Skeletal muscle satellite cell (primary cell): ENCODE measurements around the gene IMMP2L.
"Not testable (repeated sequence)": the region's sequence is repeated elsewhere in the genome, so short reads cannot be mapped to it uniquely, and the experiment has no call there.

ENCODE experiments used
- H3K27me3 ChIP-seq: 2 replicates; pipeline ENCODE4 v1.7.0; 2013; ENCODE audit warnings: low read length; ENCODE audit not compliant: control insufficient read depth, insufficient read depth
- H3K36me3 ChIP-seq: 2 replicates; pipeline ENCODE4 v1.7.0; 2013; ENCODE audit warnings: mild to moderate bottlenecking, control low read depth, low read length; ENCODE audit not compliant: insufficient read depth
- H3K4me1 ChIP-seq: 2 replicates; pipeline ENCODE4 v1.7.0; 2013; ENCODE audit warnings: low read length; ENCODE audit not compliant: control insufficient read depth, insufficient read depth
- H3K4me2 ChIP-seq: 2 replicates; pipeline ENCODE4 v1.7.0; 2013; ENCODE audit warnings: mild to moderate bottlenecking, low read length
- H3K4me3 ChIP-seq: 2 replicates; pipeline ENCODE4 v1.7.0; 2013; ENCODE audit warnings: low read length
- H3K9ac ChIP-seq: 2 replicates; pipeline ENCODE4 v1.7.0; 2013; ENCODE audit warnings: mild to moderate bottlenecking, low read depth, low read length, moderate library complexity
- H3K9me3 ChIP-seq: replicated peaks from 2 replicates; pipeline ENCODE4 v1.7.0; 2013; ENCODE audit warnings: mild to moderate bottlenecking, control low read depth, low read length

IMMP2L gene

DNA sequence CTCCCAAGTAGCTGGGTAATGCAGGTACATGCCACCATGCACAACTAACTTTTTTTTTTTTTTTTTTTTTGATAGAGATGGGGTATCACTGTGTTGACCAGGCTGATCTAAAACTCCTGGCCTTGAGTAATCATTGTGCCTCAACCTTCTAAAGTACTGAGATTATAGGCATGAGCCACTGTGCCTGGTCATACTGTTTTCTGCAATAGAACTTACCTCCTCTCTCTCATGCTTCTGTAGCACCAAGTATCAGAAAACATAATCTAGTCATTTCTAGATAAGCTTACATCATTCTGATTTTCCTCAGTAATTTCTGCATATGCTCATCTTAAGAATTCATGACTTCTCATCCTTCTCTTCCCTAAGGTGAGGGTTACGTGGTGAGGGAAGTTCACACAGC is 210.0 kb downstream of the IMMP2L start:
- Histone ChIP-seq H3K9ac (no peak overlapping the region), H3K4me3 (no peak overlapping the region), H3K27me3 (no peaks in the 10 kb centered on the region), H3K4me2 (no peak overlapping the region), H3K36me3 (no peaks in the 10 kb centered on the region), H3K4me1 (peaks cover 2% of the 10 kb centered on the region), H3K9me3 (no peaks in the 10 kb centered on the region)

DNA sequence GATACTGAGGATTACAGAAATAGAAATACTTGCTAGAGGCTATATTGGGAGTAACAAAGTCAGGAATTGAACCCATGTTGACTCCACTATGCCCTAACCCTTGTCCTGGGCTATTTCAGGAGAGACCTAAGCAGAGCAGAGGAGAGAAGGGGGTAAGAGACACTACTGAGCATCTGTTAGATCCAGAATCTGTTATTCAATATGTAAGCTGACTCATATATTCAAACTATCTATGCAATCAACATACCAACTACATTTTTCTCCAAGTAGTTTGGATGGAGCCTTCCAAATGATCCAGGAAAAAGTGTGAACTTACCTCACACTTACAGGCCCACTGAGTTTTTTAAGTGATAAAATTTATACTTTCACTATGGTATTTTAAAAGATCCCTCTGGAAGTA is 216.1 kb downstream of the IMMP2L start:
- Histone ChIP-seq H3K4me3 (no peak overlapping the region), H3K36me3 (no peaks in the 10 kb centered on the region), H3K9me3 (no peaks in the 10 kb centered on the region), H3K4me1 (no peaks in the 10 kb centered on the region), H3K27me3 (no peaks in the 10 kb centered on the region), H3K9ac (no peak overlapping the region), H3K4me2 (no peak overlapping the region)

DNA sequence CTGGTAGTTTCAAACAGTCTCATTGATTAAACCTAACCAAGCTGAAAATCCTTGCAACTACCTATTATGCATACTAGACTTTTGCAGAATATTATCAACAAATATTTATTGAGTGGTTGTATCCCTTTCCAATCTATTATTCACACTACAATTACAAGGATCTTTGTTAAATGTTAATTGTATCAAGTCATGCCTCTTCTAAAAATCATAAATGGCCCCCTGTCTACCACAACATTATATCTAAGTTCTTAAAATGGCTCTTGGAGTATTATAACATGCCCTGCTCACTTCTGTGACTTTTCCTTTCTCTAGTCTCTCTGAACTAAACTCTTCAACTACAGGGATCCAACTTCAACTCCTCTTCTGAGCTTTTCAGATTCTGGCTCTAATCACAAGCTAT is 219.3 kb downstream of the IMMP2L start:
- H3K4me1 ChIP-seq: no peaks in the 10 kb centered on the region
- no peaks in the 10 kb centered on the region for H3K36me3 ChIP-seq
- no peak overlapping the region for H3K4me2 ChIP-seq
- no peak overlapping the region for H3K4me3 ChIP-seq
- no peaks in the 10 kb centered on the region for H3K9me3 ChIP-seq
- no peak overlapping the region for H3K9ac ChIP-seq
- H3K27me3 ChIP-seq: no peaks in the 10 kb centered on the region

DNA sequence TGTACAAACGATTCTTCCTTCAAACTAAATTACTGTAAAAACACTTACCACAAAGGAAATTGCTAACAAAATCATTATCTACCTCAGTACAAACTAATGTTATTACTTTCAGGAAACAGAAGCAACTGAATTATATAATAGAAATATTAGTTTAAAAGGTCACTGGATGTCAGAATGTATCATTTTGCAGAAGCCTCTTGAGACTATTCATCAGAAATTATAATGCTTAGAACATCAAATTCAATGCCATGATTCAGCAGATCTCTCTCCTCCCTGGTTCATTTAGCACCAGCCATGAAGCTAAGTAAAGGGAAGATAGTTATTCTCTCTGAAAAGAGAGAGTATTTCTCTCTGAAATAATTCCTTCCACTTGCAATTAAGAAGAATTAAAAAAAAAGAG is 223.3 kb downstream of the IMMP2L start:
- Histone ChIP-seq H3K27me3 (no peaks in the 10 kb centered on the region), H3K4me1 (no peaks in the 10 kb centered on the region), H3K4me3 (no peak overlapping the region), H3K36me3 (no peaks in the 10 kb centered on the region), H3K9ac (no peak overlapping the region), H3K4me2 (no peak overlapping the region), H3K9me3 (no peaks in the 10 kb centered on the region)

DNA sequence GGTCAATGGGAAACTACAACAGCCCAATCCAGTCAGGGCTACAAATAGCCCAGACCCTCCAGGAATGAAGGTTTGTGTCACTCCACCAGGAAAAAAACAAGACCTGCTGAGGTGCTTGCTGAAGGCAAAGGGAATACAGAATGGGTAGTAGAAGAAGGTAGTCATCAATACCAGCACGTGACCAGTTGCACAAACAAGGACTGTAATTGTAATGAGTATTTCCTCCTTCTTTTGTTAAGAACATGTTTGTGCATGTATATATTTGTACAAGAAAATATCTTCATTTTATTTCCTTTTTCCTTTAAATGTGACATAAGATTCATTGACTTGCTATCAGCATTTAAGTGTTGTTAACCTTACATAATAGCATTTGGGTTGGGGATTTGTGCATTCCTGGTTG is 229.3 kb downstream of the IMMP2L start:
- Histone ChIP-seq H3K4me1 (no peaks in the 10 kb centered on the region), H3K4me3 (no peak overlapping the region), H3K4me2 (no peak overlapping the region), H3K9ac (no peak overlapping the region), H3K9me3 (no peaks in the 10 kb centered on the region), H3K36me3 (no peaks in the 10 kb centered on the region), H3K27me3 (no peaks in the 10 kb centered on the region)

DNA sequence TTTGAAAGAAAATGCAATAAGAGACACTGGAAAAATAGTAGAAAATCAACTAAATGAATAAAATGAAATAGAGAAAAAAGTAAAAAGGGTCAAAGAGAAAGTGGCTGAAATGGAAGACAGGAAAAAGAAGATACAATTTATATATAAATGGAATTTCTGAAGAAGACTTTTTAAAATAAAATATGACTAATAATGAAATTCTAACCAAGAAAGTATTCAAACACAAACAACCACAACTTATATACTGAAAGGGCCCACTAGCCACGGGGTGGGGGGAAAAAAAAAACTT is 232.1 kb downstream of the IMMP2L start:
- H3K4me2 ChIP-seq: no peak overlapping the region
- H3K36me3 ChIP-seq: no peaks in the 10 kb centered on the region
- no peaks in the 10 kb centered on the region for H3K9me3 ChIP-seq
- no peak overlapping the region for H3K4me3 ChIP-seq
- no peaks in the 10 kb centered on the region for H3K4me1 ChIP-seq
- no peaks in the 10 kb centered on the region for H3K27me3 ChIP-seq
- no peak overlapping the region for H3K9ac ChIP-seq

DNA sequence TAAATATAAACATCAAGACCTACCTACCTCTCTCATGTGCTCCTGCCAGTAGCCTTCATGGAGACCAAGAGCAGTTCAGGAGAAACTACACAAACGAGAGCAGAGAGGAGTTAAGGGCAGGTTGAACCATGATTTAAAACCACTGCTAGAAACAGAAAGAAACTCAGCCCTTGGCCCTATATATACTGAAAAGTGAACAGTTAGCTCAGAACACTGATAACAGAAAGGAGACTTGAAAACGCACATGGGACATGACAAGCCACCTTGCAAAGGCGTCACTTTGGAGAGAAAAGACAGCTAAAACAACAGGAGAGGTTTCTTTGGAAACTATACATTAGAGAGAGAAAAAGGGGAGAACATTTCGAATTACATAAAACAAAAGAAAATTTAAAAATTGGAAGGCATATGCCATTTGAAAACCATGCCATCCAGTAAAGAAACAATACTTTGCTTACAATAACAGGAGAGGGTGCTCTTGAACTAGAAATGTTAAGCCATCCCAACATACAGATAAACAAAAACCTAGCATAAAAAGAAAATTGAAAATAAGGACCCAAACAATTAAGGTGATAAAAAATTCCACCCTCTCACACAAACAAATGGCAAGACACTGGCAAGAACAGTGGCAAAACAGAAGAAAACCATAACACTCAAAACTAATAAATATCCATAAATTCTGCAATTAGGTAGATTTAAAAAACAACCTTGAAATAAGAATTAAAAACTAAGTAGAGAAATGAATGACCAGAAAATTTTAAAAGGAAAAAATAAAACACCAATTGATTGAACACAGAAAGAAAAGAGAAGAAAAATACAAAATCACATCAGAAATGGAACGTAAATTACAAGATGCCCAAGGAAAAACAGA is 232.7 kb downstream of the IMMP2L start:
- no peaks in the 10 kb centered on the region for H3K27me3 ChIP-seq
- H3K4me3 ChIP-seq: no peak overlapping the region

DNA sequence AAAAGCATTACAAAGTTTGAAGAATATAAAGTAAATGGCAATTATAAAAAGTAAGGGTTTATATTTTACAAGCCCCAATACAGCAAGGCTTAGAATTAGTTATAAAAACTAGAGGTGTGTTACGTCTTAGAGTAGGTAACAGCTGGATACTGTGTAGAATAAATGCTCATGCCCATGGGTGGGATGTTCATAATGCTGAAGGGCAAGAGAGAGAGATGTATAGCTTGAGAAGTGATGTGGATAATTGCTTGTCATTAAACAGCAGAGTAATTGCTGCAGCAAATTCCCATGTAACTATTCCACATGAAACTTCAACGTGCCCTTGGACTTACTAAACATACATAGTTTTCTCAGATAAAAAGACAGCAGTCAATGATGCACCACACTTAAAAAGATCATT is 233.8 kb downstream of the IMMP2L start:
- Histone ChIP-seq H3K4me2 (no peak overlapping the region), H3K9ac (no peak overlapping the region), H3K4me3 (no peak overlapping the region), H3K9me3 (no peaks in the 10 kb centered on the region), H3K4me1 (no peaks in the 10 kb centered on the region), H3K36me3 (no peaks in the 10 kb centered on the region), H3K27me3 (no peaks in the 10 kb centered on the region)

More for the DNA sequence above, 232.7 kb downstream of the IMMP2L start:
- no peak overlapping the region for H3K4me2 ChIP-seq
- H3K4me1 ChIP-seq: no peaks in the 10 kb centered on the region
- H3K36me3 ChIP-seq: no peaks in the 10 kb centered on the region
- no peak overlapping the region for H3K9ac ChIP-seq
- no peaks in the 10 kb centered on the region for H3K9me3 ChIP-seq

DNA sequence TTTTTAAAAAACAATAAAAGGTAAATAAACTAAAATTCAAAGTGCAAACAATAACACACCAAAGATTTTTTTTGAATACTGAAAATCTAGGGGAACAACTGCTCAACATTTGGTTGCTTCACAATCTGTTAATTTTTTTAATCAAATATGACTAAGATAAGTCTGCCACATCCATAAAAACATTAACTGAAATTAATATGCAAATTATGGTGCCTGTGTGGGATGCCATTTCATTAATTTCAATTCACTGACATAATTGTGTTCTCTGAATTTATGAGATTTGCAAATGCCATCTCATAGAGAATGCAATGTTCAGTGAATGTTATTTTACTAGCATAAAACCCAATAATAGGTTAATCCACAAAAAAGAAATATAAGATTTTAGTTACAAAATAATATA is 237.5 kb downstream of the IMMP2L start:
- H3K9ac ChIP-seq: no peak overlapping the region
- no peak overlapping the region for H3K4me3 ChIP-seq
- H3K4me2 ChIP-seq: no peak overlapping the region
- H3K9me3 ChIP-seq: no peaks in the 10 kb centered on the region
- no peaks in the 10 kb centered on the region for H3K27me3 ChIP-seq
- no peaks in the 10 kb centered on the region for H3K4me1 ChIP-seq
- H3K36me3 ChIP-seq: no peaks in the 10 kb centered on the region

DNA sequence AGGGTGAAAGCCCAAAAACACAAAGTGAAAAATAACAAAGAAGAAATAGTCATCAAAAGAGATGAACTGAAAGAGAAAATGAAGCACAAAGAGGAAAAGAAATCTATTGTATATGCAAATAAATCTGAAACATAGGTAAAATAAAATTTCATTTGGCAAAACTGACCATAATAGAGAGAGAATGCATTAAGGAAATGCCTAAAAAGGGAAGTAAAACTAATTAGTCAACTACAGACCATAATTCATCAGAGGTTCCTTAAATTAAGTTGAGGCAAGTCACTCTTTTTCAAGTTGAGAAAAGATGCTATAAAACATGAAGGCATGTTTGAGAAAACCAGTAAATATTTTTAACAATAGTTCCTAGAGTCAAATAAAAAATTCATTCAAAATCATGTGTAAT is 238.1 kb downstream of the IMMP2L start:
- H3K36me3 ChIP-seq: no peaks in the 10 kb centered on the region
- no peaks in the 10 kb centered on the region for H3K27me3 ChIP-seq
- H3K4me3 ChIP-seq: no peak overlapping the region
- H3K9ac ChIP-seq: no peak overlapping the region
- no peaks in the 10 kb centered on the region for H3K9me3 ChIP-seq
- no peak overlapping the region for H3K4me2 ChIP-seq
- no peaks in the 10 kb centered on the region for H3K4me1 ChIP-seq

DNA sequence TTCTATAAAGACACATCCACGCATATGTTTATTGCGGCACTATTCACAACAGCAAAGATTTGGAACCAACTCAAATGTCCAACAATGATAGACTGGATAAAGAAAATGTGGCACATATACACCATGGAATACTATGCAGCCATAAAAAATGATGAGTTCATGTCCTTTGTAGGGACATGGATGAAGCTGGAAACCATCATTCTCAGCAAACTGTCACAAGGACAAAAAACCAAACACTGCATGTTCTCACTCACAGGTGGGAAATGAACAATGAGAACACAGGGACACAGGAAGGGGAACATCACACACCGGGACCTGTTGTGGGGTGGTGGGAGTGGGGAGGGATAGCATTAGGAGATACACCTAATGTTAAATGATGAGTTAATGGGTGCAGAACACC is 238.6 kb downstream of the IMMP2L start:
- H3K36me3 ChIP-seq, H3K9ac ChIP-seq, H3K4me1 ChIP-seq, H3K9me3 ChIP-seq, H3K4me2 ChIP-seq, H3K27me3 ChIP-seq, H3K4me3 ChIP-seq: not testable (repeated sequence)

DNA sequence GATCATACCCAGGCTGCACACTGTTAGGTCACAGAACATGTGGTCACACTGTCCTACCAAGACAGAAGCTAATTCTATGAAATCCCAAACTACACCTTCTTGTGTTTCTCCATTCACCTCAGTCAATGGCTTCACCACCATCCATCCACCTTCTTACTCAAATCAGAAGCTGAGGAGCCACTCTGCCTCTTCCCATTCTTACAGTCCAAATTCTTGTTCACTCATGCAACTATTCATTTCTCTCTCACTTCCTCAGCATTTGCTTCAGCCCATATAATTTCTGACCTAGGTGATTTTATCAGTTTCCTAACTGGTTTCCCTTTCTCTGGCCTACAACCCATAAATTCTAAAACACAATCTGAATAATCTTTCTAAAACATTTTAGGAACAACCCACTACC is 242.2 kb downstream of the IMMP2L start:
- no peak overlapping the region for H3K4me2 ChIP-seq
- H3K36me3 ChIP-seq: no peaks in the 10 kb centered on the region
- no peaks in the 10 kb centered on the region for H3K4me1 ChIP-seq
- H3K27me3 ChIP-seq: no peaks in the 10 kb centered on the region
- H3K4me3 ChIP-seq: no peak overlapping the region
- no peaks in the 10 kb centered on the region for H3K9me3 ChIP-seq
- H3K9ac ChIP-seq: no peak overlapping the region
